Measurements from ENCODE around the gene LACRT. TPM values are rescaled to one million over a fixed set of nuclear protein-coding genes. Genes with fewer than 3 reads are reported as not detected.
A peak's percentile ranks its signal among the peaks of the same experiment; 100 is the strongest.
"Not testable (repeated sequence)": the region's sequence is repeated elsewhere in the genome, so short reads cannot be mapped to it uniquely, and the experiment has no call there.

LACRT gene
- not detected in 2 replicates for total RNA-seq (2014; rRNA removed; shearing (Covaris generic); ENCODE audit: low replicate concordance)

- Histone ChIP-seq H3K27me3 (peaks cover 2% of the 10 kb centered on the region; the same call in 1 of the 2 replicates), H3K36me3 (no peaks in the 10 kb centered on the region), H3K9me3 (no peaks in the 10 kb centered on the region), H3K4me3 (no peak within 1 kb of the TSS)
- no peak for DNase-seq
These were observed at the start of gene LACRT for GRCh38 chr12:54634795-54635194. Gene LACRT (minus strand): TSS chr12:54634895. CDS start chr12:54634841, 54 bp downstream.

GRCh38 chr12:54683398-54683797, 48.7 kb upstream of the LACRT start:
- Histone ChIP-seq H3K27me3 (no peaks in the 10 kb centered on the region), H3K36me3 (no peaks in the 10 kb centered on the region), H3K4me3 (no peak overlapping the region), H3K9me3 (no peaks in the 10 kb centered on the region)
- no peak for DNase-seq

- H3K27me3 ChIP-seq: no peaks in the 10 kb centered on the region
- H3K9me3 ChIP-seq: no peaks in the 10 kb centered on the region
- no peak for DNase-seq
- H3K4me3 ChIP-seq: no peak overlapping the region
- H3K36me3 ChIP-seq: no peaks in the 10 kb centered on the region
These were observed 48.0 kb upstream of the LACRT start for GRCh38 chr12:54682674-54683073.

- DNase-seq: peak; percentile 33
- H3K9me3 ChIP-seq: no peaks in the 10 kb centered on the region
- no peaks in the 10 kb centered on the region for H3K36me3 ChIP-seq
- no peaks in the 10 kb centered on the region for H3K27me3 ChIP-seq
- H3K4me3 ChIP-seq: no peak overlapping the region
These were observed 45.7 kb upstream of the LACRT start for GRCh38 chr12:54680374-54680773.

GRCh38 chr12:54678131-54678530, 43.4 kb upstream of the LACRT start:
- H3K36me3 ChIP-seq: no peaks in the 10 kb centered on the region
- no peak for DNase-seq

GRCh38 chr12:54667945-54668344, 33.2 kb upstream of the LACRT start:
- Histone ChIP-seq H3K36me3 (no peaks in the 10 kb centered on the region), H3K27me3 (peaks cover 12% of the 10 kb centered on the region), H3K4me3 (no peak overlapping the region), H3K9me3 (no peaks in the 10 kb centered on the region)
- no peak for DNase-seq

More at GRCh38 chr12:54678131-54678530, 43.4 kb upstream of the LACRT start:
- Histone ChIP-seq H3K27me3 (no peaks in the 10 kb centered on the region), H3K9me3 (no peaks in the 10 kb centered on the region), H3K4me3 (no peak overlapping the region)

- H3K27me3 ChIP-seq: peaks cover 6% of the 10 kb centered on the region
- H3K36me3 ChIP-seq: no peaks in the 10 kb centered on the region
- H3K9me3 ChIP-seq: no peaks in the 10 kb centered on the region
- DNase-seq: no peak
- no peak overlapping the region for H3K4me3 ChIP-seq
These were observed 31.3 kb upstream of the LACRT start for GRCh38 chr12:54666008-54666407.

GRCh38 chr12:54665022-54665635, 30.4 kb upstream of the LACRT start:
- H3K27me3 ChIP-seq, H3K4me3 ChIP-seq, DNase-seq, H3K9me3 ChIP-seq, H3K36me3 ChIP-seq: not testable (repeated sequence)

GRCh38 chr12:54663603-54664002, 28.9 kb upstream of the LACRT start:
- Histone ChIP-seq H3K27me3 (no peaks in the 10 kb centered on the region), H3K9me3 (no peaks in the 10 kb centered on the region), H3K36me3 (no peaks in the 10 kb centered on the region), H3K4me3 (no peak overlapping the region)
- DNase-seq: no peak

- Histone ChIP-seq H3K4me3 (no peak overlapping the region), H3K9me3 (no peaks in the 10 kb centered on the region), H3K27me3 (no peaks in the 10 kb centered on the region), H3K36me3 (no peaks in the 10 kb centered on the region)
- DNase-seq: no peak
These were observed 27.3 kb upstream of the LACRT start for GRCh38 chr12:54662026-54662425.

- DNase-seq: no peak
- H3K36me3 ChIP-seq: no peaks in the 10 kb centered on the region
- H3K27me3 ChIP-seq: no peaks in the 10 kb centered on the region
- no peak overlapping the region for H3K4me3 ChIP-seq
- H3K9me3 ChIP-seq: no peaks in the 10 kb centered on the region
These were observed 26.4 kb upstream of the LACRT start for GRCh38 chr12:54661048-54661447.

- Histone ChIP-seq H3K4me3 (no peak overlapping the region), H3K9me3 (no peaks in the 10 kb centered on the region), H3K27me3 (no peaks in the 10 kb centered on the region), H3K36me3 (no peaks in the 10 kb centered on the region)
- DNase-seq: no peak
These were observed 25.7 kb upstream of the LACRT start for GRCh38 chr12:54660320-54660962.

- H3K9me3 ChIP-seq: no peaks in the 10 kb centered on the region
- no peak overlapping the region for H3K4me3 ChIP-seq
- H3K36me3 ChIP-seq: no peaks in the 10 kb centered on the region
- peak; percentile 31 for DNase-seq
- no peaks in the 10 kb centered on the region for H3K27me3 ChIP-seq
These were observed 23.9 kb upstream of the LACRT start for GRCh38 chr12:54658306-54659264.

GRCh38 chr12:54657105-54657607, 22.5 kb upstream of the LACRT start:
- Histone ChIP-seq H3K36me3 (no peaks in the 10 kb centered on the region), H3K9me3 (no peaks in the 10 kb centered on the region), H3K4me3 (no peak overlapping the region), H3K27me3 (no peaks in the 10 kb centered on the region)
- no peak for DNase-seq

GRCh38 chr12:54654926-54655325, 20.2 kb upstream of the LACRT start:
- DNase-seq: no peak
- Histone ChIP-seq H3K9me3 (no peaks in the 10 kb centered on the region), H3K36me3 (no peaks in the 10 kb centered on the region), H3K27me3 (no peaks in the 10 kb centered on the region; the same call in 1 of the 2 replicates), H3K4me3 (no peak overlapping the region)

GRCh38 chr12:54653025-54653424, 18.3 kb upstream of the LACRT start:
- DNase-seq: no peak
- Histone ChIP-seq H3K4me3 (no peak overlapping the region), H3K36me3 (no peaks in the 10 kb centered on the region), H3K27me3 (no peaks in the 10 kb centered on the region; the same call in 1 of the 2 replicates), H3K9me3 (no peaks in the 10 kb centered on the region)

GRCh38 chr12:54650889-54651288, 16.2 kb upstream of the LACRT start:
- Histone ChIP-seq H3K9me3 (no peaks in the 10 kb centered on the region), H3K27me3 (peaks cover under 1% of the 10 kb centered on the region; the same call in 1 of the 2 replicates), H3K4me3 (no peak overlapping the region), H3K36me3 (no peaks in the 10 kb centered on the region)
- DNase-seq: no peak

Measured in MG63 (cell line).